SJCRH30 (cell line): ENCODE results near the gene HIGD2B. TPM values are rescaled to one million over a fixed set of nuclear protein-coding genes. Genes with fewer than 3 reads are reported as not detected.
"Not testable (repeated sequence)": the region's sequence is repeated elsewhere in the genome, so short reads cannot be mapped to it uniquely, and the experiment has no call there.

Experiments used
- DNase-seq, 2 experiments: peaks; one replicate each; pipeline ENCODE4 v3.0.0-alpha.2; 2015 to 2020
- H3K27ac ChIP-seq: fragments of 250-450 bp; sonication (Bioruptor Pico); 2 replicates; pipeline ENCODE4 v1.5.1; 2020; ENCODE audit warnings: mild to moderate bottlenecking, moderate library complexity
- H3K27me3 ChIP-seq: fragments of 250-450 bp; sonication (Bioruptor Pico); 2 replicates; pipeline ENCODE4 v1.5.1; 2020; ENCODE audit warnings: mild to moderate bottlenecking, moderate library complexity
- H3K36me3 ChIP-seq: fragments of 250-450 bp; sonication (Bioruptor Pico); 2 replicates; pipeline ENCODE4 v1.5.1; 2020; ENCODE audit warnings: mild to moderate bottlenecking, moderate library complexity
- H3K4me1 ChIP-seq: fragments of 250-450 bp; sonication (Bioruptor Pico); 2 replicates; pipeline ENCODE4 v1.5.1; 2020; ENCODE audit warnings: mild to moderate bottlenecking, moderate library complexity
- H3K4me3 ChIP-seq: fragments of 250-450 bp; sonication (Bioruptor Pico); 2 replicates; pipeline ENCODE4 v1.5.1; 2020; ENCODE audit warnings: mild to moderate bottlenecking, moderate library complexity
- H3K9me3 ChIP-seq: fragments of 250-450 bp; sonication (Bioruptor Pico); replicated peaks from 2 replicates; pipeline ENCODE4 v1.5.1; 2020; ENCODE audit warnings: mild to moderate bottlenecking, moderate library complexity
- total RNA-seq: library from RNA; depleted of rRNA; stranded (reverse); fragments of >200 nt; shearing (Covaris generic); gene quantifications from 2 replicates; pipeline ENCODE4 v1.2.3, GENCODE V29; 2014; rRNA removed

The HIGD2B gene
- not detected in 2 replicates for total RNA-seq

- Histone ChIP-seq H3K9me3 (no peaks in the 10 kb centered on the region), H3K27me3 (no peaks in the 10 kb centered on the region), H3K36me3 (no peaks in the 10 kb centered on the region), H3K27ac (peak within 1 kb of the TSS; percentile 71), H3K4me3 (peak within 1 kb of the TSS; percentile 70), H3K4me1 (peaks cover 4% of the 10 kb centered on the region; the same call in 1 of the 2 replicates)
- DNase-seq, result peak; percentile 94 to 95
Observed at GRCh38 chr15:72685925-72686794, at the start of gene HIGD2B, which contains the start of gene BBS4. Gene HIGD2B, minus strand, starts transcription at chr15:72686182. Its CDS starts 9,808 bp downstream, at chr15:72676374. Gene BBS4, plus strand, starts transcription at chr15:72686207. Its CDS starts 21 bp downstream, at chr15:72686228.

- Histone ChIP-seq H3K36me3 (peaks cover 4% of the 10 kb centered on the region), H3K4me3 (no peak overlapping the region), H3K9me3 (no peaks in the 10 kb centered on the region), H3K4me1 (peaks cover 16% of the 10 kb centered on the region), H3K27ac (peak overlapping the region; percentile 35; the same call in 1 of the 2 replicates), H3K27me3 (no peaks in the 10 kb centered on the region)
- DNase-seq, result peak in 1 of 2 experiments; percentile 24
Observed at GRCh38 chr15:72735111-72735510, 49.1 kb upstream of the HIGD2B start.

- peak; percentile 55 to 74 for DNase-seq
- Histone ChIP-seq H3K36me3 (peaks cover 4% of the 10 kb centered on the region), H3K27ac (peak overlapping the region; percentile 35), H3K9me3 (no peaks in the 10 kb centered on the region), H3K4me3 (no peak overlapping the region), H3K4me1 (peaks cover 16% of the 10 kb centered on the region), H3K27me3 (no peaks in the 10 kb centered on the region)
Observed at GRCh38 chr15:72733941-72734738, 48.2 kb upstream of the HIGD2B start.

- Histone ChIP-seq H3K27ac (no peak overlapping the region), H3K4me1 (peaks cover 16% of the 10 kb centered on the region), H3K9me3 (no peaks in the 10 kb centered on the region), H3K4me3 (no peak overlapping the region), H3K27me3 (no peaks in the 10 kb centered on the region), H3K36me3 (peaks cover 4% of the 10 kb centered on the region)
- DNase-seq, result no peak
Observed at GRCh38 chr15:72732516-72732915, 46.5 kb upstream of the HIGD2B start.

GRCh38 chr15:72732086-72732485 is 46.1 kb upstream of the HIGD2B start:
- H3K4me3 ChIP-seq, result no peak overlapping the region
- no peak for DNase-seq
- peaks cover 4% of the 10 kb centered on the region for H3K36me3 ChIP-seq
- H3K27me3 ChIP-seq, result no peaks in the 10 kb centered on the region
- no peaks in the 10 kb centered on the region for H3K9me3 ChIP-seq
- peaks cover 16% of the 10 kb centered on the region for H3K4me1 ChIP-seq
- no peak overlapping the region for H3K27ac ChIP-seq

GRCh38 chr15:72728821-72729220 is 42.8 kb upstream of the HIGD2B start:
- DNase-seq, result no peak
- Histone ChIP-seq H3K4me1 (peaks cover 2% of the 10 kb centered on the region), H3K27me3 (no peaks in the 10 kb centered on the region), H3K4me3 (no peak overlapping the region), H3K9me3 (no peaks in the 10 kb centered on the region), H3K36me3 (no peaks in the 10 kb centered on the region), H3K27ac (no peak overlapping the region)

- not testable (repeated sequence) for H3K27me3 ChIP-seq, H3K9me3 ChIP-seq, H3K4me3 ChIP-seq, H3K27ac ChIP-seq, H3K4me1 ChIP-seq, H3K36me3 ChIP-seq, DNase-seq
Observed at GRCh38 chr15:72728249-72728648, 42.3 kb upstream of the HIGD2B start.

- Histone ChIP-seq H3K36me3 (no peaks in the 10 kb centered on the region), H3K4me1 (no peaks in the 10 kb centered on the region), H3K4me3 (no peak overlapping the region), H3K27ac (no peak overlapping the region), H3K27me3 (no peaks in the 10 kb centered on the region), H3K9me3 (no peaks in the 10 kb centered on the region)
- DNase-seq, result no peak
Observed at GRCh38 chr15:72727154-72727553, 41.2 kb upstream of the HIGD2B start.

- H3K36me3 ChIP-seq, H3K9me3 ChIP-seq, H3K27me3 ChIP-seq, H3K4me1 ChIP-seq, DNase-seq, H3K4me3 ChIP-seq, H3K27ac ChIP-seq: not testable (repeated sequence)
Observed at GRCh38 chr15:72725851-72726250, 39.9 kb upstream of the HIGD2B start.

- H3K27ac ChIP-seq, result no peak overlapping the region
- DNase-seq, result no peak
- no peaks in the 10 kb centered on the region for H3K36me3 ChIP-seq
- no peaks in the 10 kb centered on the region for H3K9me3 ChIP-seq
- H3K4me3 ChIP-seq, result no peak overlapping the region
- H3K4me1 ChIP-seq, result no peaks in the 10 kb centered on the region
- no peaks in the 10 kb centered on the region for H3K27me3 ChIP-seq
Observed at GRCh38 chr15:72725446-72725845, 39.5 kb upstream of the HIGD2B start.

GRCh38 chr15:72724028-72724427 is 38.0 kb upstream of the HIGD2B start:
- H3K4me1 ChIP-seq, result no peaks in the 10 kb centered on the region
- H3K27ac ChIP-seq, result no peak overlapping the region
- H3K9me3 ChIP-seq, result no peaks in the 10 kb centered on the region
- no peak for DNase-seq
- no peak overlapping the region for H3K4me3 ChIP-seq
- no peaks in the 10 kb centered on the region for H3K27me3 ChIP-seq
- H3K36me3 ChIP-seq, result no peaks in the 10 kb centered on the region

- DNase-seq, result peak; percentile 70 to 88
- no peaks in the 10 kb centered on the region for H3K27me3 ChIP-seq
- no peak overlapping the region for H3K27ac ChIP-seq
- H3K9me3 ChIP-seq, result no peaks in the 10 kb centered on the region
- H3K4me1 ChIP-seq, result no peaks in the 10 kb centered on the region
- H3K4me3 ChIP-seq, result no peak overlapping the region
- no peaks in the 10 kb centered on the region for H3K36me3 ChIP-seq
Observed at GRCh38 chr15:72722071-72722696, 36.2 kb upstream of the HIGD2B start.

GRCh38 chr15:72708551-72709303 is 22.7 kb upstream of the HIGD2B start:
- not testable (repeated sequence) for H3K4me3 ChIP-seq, H3K27me3 ChIP-seq, H3K4me1 ChIP-seq, H3K36me3 ChIP-seq, H3K9me3 ChIP-seq, H3K27ac ChIP-seq, DNase-seq

- no peak for DNase-seq
Observed at GRCh38 chr15:72706266-72706665, 20.3 kb upstream of the HIGD2B start.

More at GRCh38 chr15:72706266-72706665, 20.3 kb upstream of the HIGD2B start:
- H3K36me3 ChIP-seq, result no peaks in the 10 kb centered on the region
- no peak overlapping the region for H3K27ac ChIP-seq
- no peaks in the 10 kb centered on the region for H3K27me3 ChIP-seq
- no peak overlapping the region for H3K4me3 ChIP-seq
- no peaks in the 10 kb centered on the region for H3K4me1 ChIP-seq
- no peaks in the 10 kb centered on the region for H3K9me3 ChIP-seq
